Neural cell (in vitro differentiated cells): ENCODE measurements around the gene VDAC1.

Source experiments
- EZH2 ChIP-seq: fragments of 200-600, 300-800 bp; shearing (Covaris generic), sonication (generic); IDR thresholded peaks from 2 replicates; pipeline ENCODE4 v1.6.1; 2014; ENCODE audit warnings: antibody characterized with exemption, low read length, borderline replicate concordance, mild to moderate bottlenecking; ENCODE audit not compliant: insufficient read depth, poor library complexity, severe bottlenecking
- TF ChIP-seq, protein P1 (sequence below): fragments of 450-650 bp; IDR thresholded peaks from 2 replicates; pipeline ENCODE4 v1.5.1; 2014; ENCODE audit warnings: antibody characterized with exemption, mild to moderate bottlenecking, moderate library complexity; ENCODE audit not compliant: poor library complexity, severe bottlenecking

DNA sequence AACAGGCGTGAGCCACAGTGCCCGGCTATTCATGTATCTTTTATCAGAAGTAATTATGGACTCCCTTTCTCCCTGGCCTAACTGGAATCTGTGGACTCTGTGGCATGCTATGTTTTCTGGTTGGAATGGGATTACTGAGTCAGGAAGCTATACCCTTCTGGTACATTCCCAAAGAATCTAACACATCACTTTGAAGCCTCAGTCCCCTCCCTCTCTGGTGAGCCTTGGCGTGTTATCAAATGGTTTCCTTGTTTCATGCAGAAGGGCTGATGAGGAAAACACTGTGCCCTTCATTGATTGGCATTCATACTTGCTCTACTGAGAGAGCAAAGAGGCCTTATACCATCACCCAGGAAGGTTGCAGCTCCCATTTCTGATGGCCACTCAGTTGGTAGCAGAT, 59.2 kb downstream of the VDAC1 start:
- TF ChIP-seq, protein P1, sequence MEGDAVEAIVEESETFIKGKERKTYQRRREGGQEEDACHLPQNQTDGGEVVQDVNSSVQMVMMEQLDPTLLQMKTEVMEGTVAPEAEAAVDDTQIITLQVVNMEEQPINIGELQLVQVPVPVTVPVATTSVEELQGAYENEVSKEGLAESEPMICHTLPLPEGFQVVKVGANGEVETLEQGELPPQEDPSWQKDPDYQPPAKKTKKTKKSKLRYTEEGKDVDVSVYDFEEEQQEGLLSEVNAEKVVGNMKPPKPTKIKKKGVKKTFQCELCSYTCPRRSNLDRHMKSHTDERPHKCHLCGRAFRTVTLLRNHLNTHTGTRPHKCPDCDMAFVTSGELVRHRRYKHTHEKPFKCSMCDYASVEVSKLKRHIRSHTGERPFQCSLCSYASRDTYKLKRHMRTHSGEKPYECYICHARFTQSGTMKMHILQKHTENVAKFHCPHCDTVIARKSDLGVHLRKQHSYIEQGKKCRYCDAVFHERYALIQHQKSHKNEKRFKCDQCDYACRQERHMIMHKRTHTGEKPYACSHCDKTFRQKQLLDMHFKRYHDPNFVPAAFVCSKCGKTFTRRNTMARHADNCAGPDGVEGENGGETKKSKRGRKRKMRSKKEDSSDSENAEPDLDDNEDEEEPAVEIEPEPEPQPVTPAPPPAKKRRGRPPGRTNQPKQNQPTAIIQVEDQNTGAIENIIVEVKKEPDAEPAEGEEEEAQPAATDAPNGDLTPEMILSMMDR, result no peak
- no peak for TF ChIP-seq EZH2
